T-helper 22 cell (primary cell): ENCODE results near the gene NRARP.
A peak's percentile ranks its signal among the peaks of the same experiment; 100 is the strongest.
"Not testable (repeated sequence)": the region's sequence is repeated elsewhere in the genome, so short reads cannot be mapped to it uniquely, and the experiment has no call there.

ENCODE experiments used
- DNase-seq: peaks from one replicate; pipeline ENCODE4 v3.0.0-alpha.2; 2020; ENCODE audit warnings: low read depth

Gene NRARP

GRCh38 chr9:137302118-137302448 is at the start of gene NRARP:
Gene NRARP (minus strand): TSS chr9:137302271. CDS start chr9:137301928, 343 bp downstream.
- peak; percentile 78 for DNase-seq

- DNase-seq, result no peak
Observed at GRCh38 chr9:137350696-137351584, 48.9 kb upstream of the NRARP start.

- DNase-seq, result no peak
Observed at GRCh38 chr9:137349471-137350033, 47.5 kb upstream of the NRARP start.

- no peak for DNase-seq
Observed at GRCh38 chr9:137348769-137349470, 46.8 kb upstream of the NRARP start.

- DNase-seq, result no peak
Observed at GRCh38 chr9:137347928-137348327, 45.9 kb upstream of the NRARP start.

GRCh38 chr9:137342482-137342881 is 40.4 kb upstream of the NRARP start:
- no peak for DNase-seq

GRCh38 chr9:137341227-137341626 is 39.2 kb upstream of the NRARP start:
- DNase-seq, result no peak

- not testable (repeated sequence) for DNase-seq
Observed at GRCh38 chr9:137339908-137340462, 37.9 kb upstream of the NRARP start.

- DNase-seq, result no peak
Observed at GRCh38 chr9:137339045-137339907, 37.2 kb upstream of the NRARP start.

GRCh38 chr9:137336735-137337134 is 34.7 kb upstream of the NRARP start:
- no peak for DNase-seq

GRCh38 chr9:137333016-137333671 is 31.1 kb upstream of the NRARP start:
- DNase-seq, result no peak

GRCh38 chr9:137331929-137332328 is 29.9 kb upstream of the NRARP start:
- no peak for DNase-seq

- no peak for DNase-seq
Observed at GRCh38 chr9:137330689-137331088, 28.6 kb upstream of the NRARP start.

GRCh38 chr9:137329590-137329989 is 27.5 kb upstream of the NRARP start:
- not testable (repeated sequence) for DNase-seq

- DNase-seq, result not testable (repeated sequence)
Observed at GRCh38 chr9:137327641-137328550, 25.8 kb upstream of the NRARP start.

- no peak for DNase-seq
Observed at GRCh38 chr9:137326445-137327065, 24.5 kb upstream of the NRARP start.

- DNase-seq, result no peak
Observed at GRCh38 chr9:137325799-137326198, 23.7 kb upstream of the NRARP start.

- DNase-seq, result no peak
Observed at GRCh38 chr9:137325124-137325523, 23.1 kb upstream of the NRARP start.

- DNase-seq, result no peak
Observed at GRCh38 chr9:137323531-137324331, 21.7 kb upstream of the NRARP start.
